ENCODE measurements around the gene IMPDH1. TPM values are rescaled to one million over a fixed set of nuclear protein-coding genes. Genes with fewer than 3 reads are reported as not detected.

IMPDH1 gene
- total and polyA plus RNA-seq, 7 donors, result 16.6 to 39.7 (median 26.0) TPM

DNA sequence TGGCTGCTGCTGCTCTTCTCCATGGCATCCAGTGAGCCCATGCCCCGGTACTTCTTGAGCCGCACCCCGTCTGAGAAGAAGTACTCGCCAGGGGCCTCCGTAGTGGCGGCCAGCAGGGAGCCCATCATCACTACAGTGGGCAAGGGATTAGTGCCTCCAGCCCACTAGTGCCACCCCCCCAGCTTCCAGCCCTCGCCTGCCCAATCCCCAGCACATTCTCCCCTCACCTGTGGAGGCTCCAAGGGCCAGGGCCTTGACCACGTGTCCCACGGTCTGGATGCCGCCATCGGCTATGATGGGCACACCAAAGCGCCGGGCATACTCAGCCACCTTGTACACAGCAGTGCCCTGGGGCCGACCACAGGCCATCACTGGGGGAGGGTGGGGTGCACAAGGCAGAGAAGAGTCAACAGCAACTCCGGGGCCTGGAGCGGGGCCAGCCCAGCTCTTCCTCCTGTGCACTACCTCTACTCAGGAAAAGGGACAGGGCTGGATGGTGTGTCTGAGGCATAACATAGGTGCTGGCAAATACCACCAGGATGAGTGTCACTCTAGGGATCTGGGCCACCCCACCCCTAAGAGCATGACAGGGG lies 14.8 kb downstream of the IMPDH1 start:
- Histone ChIP-seq H3K36me3 (peaks cover 18 to 83% (median 49%) of the 10 kb centered on the region in 4 donors), H3K4me1 (no peaks in the 10 kb centered on the region), H3K9me3 (no peaks in the 10 kb centered on the region), H3K27me3 (no peaks in the 10 kb centered on the region), H3K27ac (no peak overlapping the region), H3K4me3 (no peak overlapping the region)
- TF ChIP-seq POLR2A (IDR thresholded peaks at IDR 0.05), result no peak
- 88 to 94% methylated on average over 16 of the region's 16 CpGs for WGBS, 2 donors
- DNase-seq, result no peak
- intact Hi-C loops (cut with DNase I), result no loop called here

- 81 to 91% methylated on average over 23 of the region's 23 CpGs for WGBS, 2 donors
- no peak for DNase-seq
- Histone ChIP-seq H3K9me3 (no peaks in the 10 kb centered on the region), H3K27ac (no peak overlapping the region), H3K4me3 (no peak overlapping the region), H3K27me3 (no peaks in the 10 kb centered on the region), H3K36me3 (peaks cover 18 to 70% (median 45%) of the 10 kb centered on the region in 4 donors), H3K4me1 (no peaks in the 10 kb centered on the region)
- intact Hi-C loops (cut with DNase I), result no loop called here
- no peak for TF ChIP-seq POLR2AphosphoS5 (IDR thresholded peaks at IDR 0.05)
- TF ChIP-seq, protein P1, sequence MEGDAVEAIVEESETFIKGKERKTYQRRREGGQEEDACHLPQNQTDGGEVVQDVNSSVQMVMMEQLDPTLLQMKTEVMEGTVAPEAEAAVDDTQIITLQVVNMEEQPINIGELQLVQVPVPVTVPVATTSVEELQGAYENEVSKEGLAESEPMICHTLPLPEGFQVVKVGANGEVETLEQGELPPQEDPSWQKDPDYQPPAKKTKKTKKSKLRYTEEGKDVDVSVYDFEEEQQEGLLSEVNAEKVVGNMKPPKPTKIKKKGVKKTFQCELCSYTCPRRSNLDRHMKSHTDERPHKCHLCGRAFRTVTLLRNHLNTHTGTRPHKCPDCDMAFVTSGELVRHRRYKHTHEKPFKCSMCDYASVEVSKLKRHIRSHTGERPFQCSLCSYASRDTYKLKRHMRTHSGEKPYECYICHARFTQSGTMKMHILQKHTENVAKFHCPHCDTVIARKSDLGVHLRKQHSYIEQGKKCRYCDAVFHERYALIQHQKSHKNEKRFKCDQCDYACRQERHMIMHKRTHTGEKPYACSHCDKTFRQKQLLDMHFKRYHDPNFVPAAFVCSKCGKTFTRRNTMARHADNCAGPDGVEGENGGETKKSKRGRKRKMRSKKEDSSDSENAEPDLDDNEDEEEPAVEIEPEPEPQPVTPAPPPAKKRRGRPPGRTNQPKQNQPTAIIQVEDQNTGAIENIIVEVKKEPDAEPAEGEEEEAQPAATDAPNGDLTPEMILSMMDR (IDR thresholded peaks at IDR 0.05), result no peak
- no peak for TF ChIP-seq EP300 (IDR thresholded peaks at IDR 0.05)
- TF ChIP-seq POLR2A (IDR thresholded peaks at IDR 0.05), result no peak
These were observed 16.1 kb downstream of the IMPDH1 start for GRCh38 chr7:128393526-128394330.

- WGBS, 2 donors, result 94 to 96% methylated on average over 18 of the region's 18 CpGs
- intact Hi-C loops (cut with DNase I), result no loop called here
- no peak for DNase-seq
- H3K27me3 ChIP-seq, result no peaks in the 10 kb centered on the region
- H3K36me3 ChIP-seq, result peaks cover 9 to 61% (median 36%) of the 10 kb centered on the region in 4 donors
- H3K27ac ChIP-seq, result no peak overlapping the region
- H3K4me3 ChIP-seq, result no peak overlapping the region
- no peak for TF ChIP-seq EP300 (IDR thresholded peaks at IDR 0.05)
- TF ChIP-seq POLR2AphosphoS5 (IDR thresholded peaks at IDR 0.05), result no peak
- TF ChIP-seq, protein P1 (IDR thresholded peaks at IDR 0.05), result no peak
- no peak for TF ChIP-seq POLR2A (IDR thresholded peaks at IDR 0.05)
- H3K4me1 ChIP-seq, result peaks cover 0 to 3% (median 3%) of the 10 kb centered on the region in 4 donors
- H3K9me3 ChIP-seq, result no peaks in the 10 kb centered on the region
These were observed 17.1 kb downstream of the IMPDH1 start for GRCh38 chr7:128392446-128393327.

GRCh38 chr7:128391805-128392204 lies 18.0 kb downstream of the IMPDH1 start:
- Histone ChIP-seq H3K9me3 (no peaks in the 10 kb centered on the region), H3K4me3 (no peak overlapping the region), H3K36me3 (peaks cover 8 to 53% (median 30%) of the 10 kb centered on the region in 4 donors), H3K27ac (no peak overlapping the region), H3K4me1 (peaks cover 0 to 9% (median 7%) of the 10 kb centered on the region in 4 donors), H3K27me3 (no peaks in the 10 kb centered on the region)
- 95 to 97% methylated on average over 7 of the region's 7 CpGs for WGBS, 2 donors
- TF ChIP-seq POLR2A (IDR thresholded peaks at IDR 0.05) (no peak), EP300 (IDR thresholded peaks at IDR 0.05) (no peak), POLR2AphosphoS5 (IDR thresholded peaks at IDR 0.05) (no peak)
- TF ChIP-seq, protein P1 (IDR thresholded peaks at IDR 0.05), result no peak
- DNase-seq, result no peak
- intact Hi-C loops (cut with DNase I), result no loop called here

Data from sigmoid colon (tissue), 7 donors.